HT-29 (cell line): ENCODE data around the gene APOOL. TPM values are rescaled to one million over a fixed set of nuclear protein-coding genes. Genes with fewer than 3 reads are reported as not detected.
A peak's percentile ranks its signal among the peaks of the same experiment; 100 is the strongest.
"Not testable (repeated sequence)": the region's sequence is repeated elsewhere in the genome, so short reads cannot be mapped to it uniquely, and the experiment has no call there.

Experiments used
- DNase-seq: peaks from one replicate; pipeline ENCODE4 v3.0.0-alpha.2; 2015; ENCODE audit warnings: low spot score
- total RNA-seq: library from RNA; depleted of rRNA; stranded (reverse); fragments of >200 nt; shearing (Covaris generic); gene quantifications from 2 replicates; pipeline ENCODE4 v1.2.3, GENCODE V29; 2014; rRNA removed

The APOOL gene, protein sequence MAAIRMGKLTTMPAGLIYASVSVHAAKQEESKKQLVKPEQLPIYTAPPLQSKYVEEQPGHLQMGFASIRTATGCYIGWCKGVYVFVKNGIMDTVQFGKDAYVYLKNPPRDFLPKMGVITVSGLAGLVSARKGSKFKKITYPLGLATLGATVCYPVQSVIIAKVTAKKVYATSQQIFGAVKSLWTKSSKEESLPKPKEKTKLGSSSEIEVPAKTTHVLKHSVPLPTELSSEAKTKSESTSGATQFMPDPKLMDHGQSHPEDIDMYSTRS
- total RNA-seq, result 3.1 and 4.2 TPM in 2 replicates

DNA sequence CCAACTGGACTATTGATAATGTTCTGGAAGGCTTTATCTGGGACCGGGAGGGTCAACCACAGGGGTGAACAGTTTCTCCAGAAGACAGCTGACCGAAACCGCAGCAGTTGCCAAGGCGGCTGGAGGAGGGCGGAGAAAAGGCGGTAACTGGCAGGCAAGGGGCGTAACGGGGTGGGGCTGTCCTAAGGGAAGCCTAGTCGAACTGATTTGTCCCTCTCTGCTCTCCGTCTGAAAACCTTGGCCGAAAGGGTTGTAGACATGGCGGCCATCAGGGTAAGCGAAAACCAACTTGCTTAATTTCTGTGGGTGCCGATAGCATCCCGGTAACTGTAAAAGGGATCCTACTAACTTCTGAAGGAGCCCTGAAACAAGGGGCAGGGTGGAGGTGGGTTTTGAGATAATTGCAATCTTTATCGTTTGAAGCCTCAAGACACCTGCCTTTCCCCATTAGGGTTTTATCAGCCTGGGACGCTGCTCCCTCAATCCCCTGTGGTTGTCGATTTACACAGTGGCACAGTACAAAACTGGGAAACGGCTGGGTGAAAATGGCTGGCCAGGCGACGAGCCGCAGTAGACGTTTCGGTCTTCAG lies at the start of gene APOOL:
Gene APOOL, plus strand, starts transcription at position 223 of the 590 bp plus-strand sequence. Its CDS starts 36 bp downstream, at position 259.
- DNase-seq, result peak; percentile 87

DNA sequence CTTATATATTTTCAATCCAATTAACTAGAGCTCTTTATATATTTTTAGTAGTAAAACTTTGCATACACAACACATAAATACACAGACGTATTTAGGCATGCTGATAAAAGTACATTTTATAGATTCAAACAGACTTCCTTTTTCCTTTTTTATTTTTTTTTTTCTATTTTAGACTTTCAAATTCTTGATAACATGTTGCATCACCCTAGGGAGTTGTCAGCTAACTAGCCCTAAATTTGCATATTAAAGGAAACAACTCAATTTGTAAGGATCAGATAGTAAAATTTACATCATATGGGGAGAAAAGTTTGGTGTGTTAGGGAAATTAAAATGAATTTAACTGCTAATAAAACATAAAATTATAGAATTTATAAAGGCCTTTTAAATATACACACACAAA lies 47.4 kb upstream of the APOOL start:
- no peak for DNase-seq

DNA sequence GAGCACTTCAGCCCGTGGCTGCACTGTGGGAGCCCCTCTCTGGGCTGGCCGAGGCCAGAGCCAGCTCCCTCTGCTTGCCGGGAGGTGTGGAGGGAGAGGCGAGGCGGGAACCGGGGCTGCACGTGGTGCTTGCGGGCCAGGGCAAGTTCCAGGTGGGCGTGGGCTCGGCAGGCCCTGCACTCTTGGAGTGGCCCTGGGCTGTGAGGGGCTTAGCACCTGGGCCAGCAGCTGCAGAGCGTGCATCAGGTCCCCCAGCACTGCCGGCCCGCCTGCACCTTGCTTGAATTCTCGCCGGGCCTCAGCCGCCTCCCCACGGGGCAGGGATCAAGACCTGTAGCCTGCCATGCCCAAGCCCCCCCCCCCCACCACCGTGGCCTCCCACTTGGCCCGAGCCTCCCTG lies 28.9 kb upstream of the APOOL start:
- no peak for DNase-seq

DNA sequence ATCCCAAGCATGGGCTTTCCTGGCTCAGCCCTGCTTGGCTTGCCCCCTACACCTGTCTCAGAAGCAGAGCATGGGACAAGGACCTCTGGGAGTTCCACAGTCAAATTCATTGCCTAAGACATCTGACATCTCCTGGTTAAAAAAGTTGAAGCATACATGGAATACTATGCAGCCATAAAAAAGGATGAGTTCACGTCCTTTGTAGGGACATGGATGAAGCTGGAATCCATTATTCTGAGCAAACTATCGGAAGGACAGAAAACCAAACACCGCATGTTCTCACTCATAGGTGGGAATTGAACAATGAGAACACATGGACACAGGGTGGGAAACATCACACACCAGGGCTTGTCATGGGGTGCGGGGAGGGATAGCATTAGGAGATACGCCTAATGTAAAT lies 11.9 kb upstream of the APOOL start:
- DNase-seq, result not testable (repeated sequence)

DNA sequence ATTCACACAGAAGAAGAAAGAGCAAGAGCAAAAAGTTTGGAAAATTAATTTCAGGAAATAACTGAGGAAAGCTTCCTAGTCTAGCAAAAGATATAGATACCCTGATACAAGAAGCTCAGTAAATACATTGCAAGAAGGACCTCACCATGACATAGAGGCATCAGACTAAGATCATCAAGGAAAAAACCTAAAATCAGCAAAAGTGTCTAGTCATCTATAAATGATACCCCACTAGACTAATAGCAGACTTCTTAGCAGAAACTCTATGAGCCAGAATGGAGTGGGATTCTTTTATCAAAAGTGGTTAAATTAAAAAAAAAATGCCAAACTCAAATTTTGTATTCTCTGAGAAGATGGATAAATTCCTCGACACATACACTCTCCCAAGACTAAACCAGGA lies 10.5 kb upstream of the APOOL start:
- no peak for DNase-seq

DNA sequence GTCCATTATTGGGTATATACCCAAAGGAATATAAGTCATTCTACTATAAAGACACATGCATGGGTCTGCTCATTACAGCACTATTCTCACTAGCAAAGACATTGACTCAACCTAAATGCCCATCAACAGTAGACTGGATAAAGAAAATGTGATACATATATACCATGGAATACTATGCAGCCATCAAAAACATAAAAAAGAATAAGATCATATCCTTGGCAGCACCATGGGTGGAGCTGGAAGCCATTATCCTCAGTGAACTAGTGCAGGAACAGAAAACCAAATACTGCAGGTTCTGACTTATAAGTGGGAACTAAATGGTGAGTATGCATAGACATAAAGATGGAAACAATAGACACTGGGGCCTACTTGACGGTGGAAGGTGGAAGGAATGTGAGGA lies 2.3 kb upstream of the APOOL start:
- no peak for DNase-seq

DNA sequence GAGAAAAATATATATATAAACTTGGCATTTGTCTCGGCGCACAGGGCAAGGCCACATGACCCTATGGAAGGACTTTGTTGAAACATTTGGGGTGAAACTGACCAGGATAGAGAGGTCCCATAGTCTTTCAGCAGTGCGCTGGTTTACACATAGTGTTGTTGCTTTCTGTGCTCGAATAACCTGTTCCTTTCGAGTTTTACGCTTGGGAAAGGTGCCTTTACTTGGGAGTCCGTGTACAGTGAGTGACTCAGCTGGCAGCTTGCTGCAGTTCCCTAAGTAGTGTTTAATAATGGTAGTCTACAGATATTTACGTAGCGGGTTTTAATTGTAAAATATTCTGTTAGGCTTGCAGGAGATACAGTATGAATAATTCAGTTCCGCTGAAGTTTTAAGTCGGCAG lies 578 bp downstream of the APOOL start:
- DNase-seq, result peak; percentile 57

DNA sequence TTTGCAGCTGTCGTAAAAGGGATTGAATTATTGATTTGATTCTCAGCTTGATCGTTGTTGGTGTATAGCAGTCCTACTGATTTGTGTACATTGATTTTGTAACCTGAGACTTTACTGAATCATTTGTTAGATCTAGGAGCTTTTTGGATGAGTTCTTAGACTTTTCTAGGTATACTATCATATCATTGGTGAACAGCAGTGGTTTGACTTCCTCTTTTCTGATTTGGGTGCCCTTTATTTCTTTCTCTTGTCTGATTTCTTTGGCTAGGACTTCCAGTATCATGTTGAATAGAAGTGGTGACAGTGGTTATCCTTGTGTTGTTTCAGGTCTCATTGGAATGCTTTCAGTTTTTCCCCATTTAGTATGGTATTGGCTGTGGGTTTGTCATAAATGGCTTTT lies 8.4 kb downstream of the APOOL start:
- DNase-seq, result no peak

DNA sequence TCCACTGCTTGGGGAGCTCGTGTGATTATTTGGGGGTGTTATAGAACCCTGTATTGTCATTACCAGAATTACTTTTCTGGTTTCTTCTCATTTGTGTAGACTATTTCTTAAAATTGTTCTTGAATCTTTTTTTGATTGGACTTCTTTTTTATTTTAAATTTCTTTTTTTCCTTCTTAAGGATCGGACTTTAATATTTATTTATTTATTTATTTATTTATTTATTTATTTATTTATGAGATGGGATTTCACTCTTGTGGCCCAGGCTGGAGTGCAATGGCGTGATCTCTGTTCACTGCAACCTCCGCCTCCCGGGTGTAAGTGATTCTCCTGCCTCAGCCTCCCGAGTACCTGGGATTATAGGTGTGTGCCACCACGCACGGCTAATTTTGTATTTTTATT lies 11.7 kb downstream of the APOOL start:
- not testable (repeated sequence) for DNase-seq

DNA sequence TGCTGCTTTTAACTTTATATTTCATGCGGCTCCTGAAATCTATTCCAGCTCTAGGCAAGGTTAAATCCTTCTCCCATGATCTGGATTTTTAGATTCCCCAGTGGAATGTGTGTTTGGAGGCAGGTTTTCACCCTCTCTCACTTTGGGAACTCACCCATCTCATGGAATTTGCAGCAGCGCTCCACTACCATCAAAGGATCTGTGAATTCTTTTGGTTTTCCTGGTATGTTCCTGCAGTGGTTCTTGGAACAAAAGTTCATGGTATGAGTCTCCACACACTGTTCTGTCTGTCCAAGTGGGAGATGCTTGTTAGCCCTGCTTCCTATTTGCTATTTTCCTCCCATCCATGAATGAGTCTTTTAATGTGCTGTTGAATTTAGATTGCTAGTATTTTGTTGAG lies 14.0 kb downstream of the APOOL start:
- no peak for DNase-seq

DNA sequence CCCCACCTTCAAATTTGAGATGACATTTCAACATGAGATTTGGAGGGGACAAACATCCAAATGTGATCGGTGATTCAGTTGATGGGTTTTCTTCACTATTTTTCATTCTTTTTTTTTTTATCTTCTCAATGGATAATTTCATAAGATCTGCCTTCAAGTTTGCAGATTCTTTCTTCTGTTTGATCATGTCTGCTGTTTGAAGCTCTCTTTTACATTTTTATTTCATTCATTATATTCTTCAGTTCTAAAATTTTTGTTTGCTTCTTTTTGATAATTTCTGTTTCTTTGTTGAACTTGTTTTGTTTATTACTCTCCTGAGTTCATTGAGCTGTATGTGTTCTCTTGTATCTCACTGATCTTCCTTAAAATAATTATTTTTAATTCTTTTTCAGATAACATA lies 14.8 kb downstream of the APOOL start:
- DNase-seq, result no peak

DNA sequence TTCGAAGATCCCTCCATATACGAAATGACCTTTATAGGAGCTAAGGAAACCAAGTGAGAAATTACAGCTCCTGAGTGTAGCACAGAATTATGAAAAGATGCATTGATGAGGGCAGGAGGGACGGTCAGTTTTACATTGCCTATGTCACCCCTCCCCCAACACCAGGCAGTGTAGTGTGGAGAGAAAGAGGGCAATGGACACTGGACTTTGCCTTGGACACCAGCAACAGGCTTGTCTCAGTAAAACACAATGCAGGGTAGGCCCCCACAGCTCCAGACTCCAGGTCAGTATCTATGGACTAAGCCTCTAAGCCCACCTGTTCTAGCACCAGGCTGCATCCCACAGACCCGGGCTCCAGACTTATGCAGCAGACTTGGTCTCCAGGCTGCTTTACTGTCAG lies 16.5 kb downstream of the APOOL start:
- no peak for DNase-seq

DNA sequence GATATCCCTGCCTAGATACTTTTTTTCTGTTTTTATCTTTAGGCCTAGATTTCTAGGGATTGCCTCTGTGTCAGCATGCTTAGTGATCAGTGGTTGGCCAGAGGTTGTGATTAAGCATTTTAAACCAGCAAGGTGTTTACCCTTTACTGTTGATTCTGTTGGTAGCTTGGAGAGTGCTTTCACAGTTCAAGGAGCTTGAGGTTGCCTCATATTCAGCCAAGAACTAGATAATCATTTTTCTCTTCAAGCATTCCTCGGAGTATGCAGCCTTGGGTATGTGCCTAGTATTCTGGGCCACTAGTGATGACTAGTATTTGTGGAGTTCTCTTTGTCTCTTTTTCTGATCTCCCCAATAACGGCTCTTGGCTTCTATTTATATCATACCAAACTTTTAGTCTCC lies 20.4 kb downstream of the APOOL start:
- DNase-seq, result no peak

DNA sequence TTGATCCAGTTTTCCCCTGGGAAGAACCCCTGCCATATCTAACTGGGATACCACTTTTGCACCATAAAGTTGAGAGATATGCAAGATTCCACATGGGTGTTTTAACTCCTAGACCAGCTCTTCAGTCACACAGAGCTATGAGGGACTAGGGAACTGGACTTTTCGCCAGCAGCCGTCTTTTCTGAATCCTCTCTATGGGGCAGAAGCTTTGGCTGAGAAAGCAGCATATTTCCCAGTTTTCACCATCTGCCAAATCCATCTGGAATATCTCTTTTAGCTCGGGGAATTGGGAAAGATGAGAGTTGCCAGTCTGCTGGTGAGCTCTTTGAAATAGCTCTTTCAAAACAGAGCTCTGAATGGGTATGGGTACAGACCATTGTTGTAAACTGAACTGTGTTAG lies 20.9 kb downstream of the APOOL start:
- DNase-seq, result no peak

DNA sequence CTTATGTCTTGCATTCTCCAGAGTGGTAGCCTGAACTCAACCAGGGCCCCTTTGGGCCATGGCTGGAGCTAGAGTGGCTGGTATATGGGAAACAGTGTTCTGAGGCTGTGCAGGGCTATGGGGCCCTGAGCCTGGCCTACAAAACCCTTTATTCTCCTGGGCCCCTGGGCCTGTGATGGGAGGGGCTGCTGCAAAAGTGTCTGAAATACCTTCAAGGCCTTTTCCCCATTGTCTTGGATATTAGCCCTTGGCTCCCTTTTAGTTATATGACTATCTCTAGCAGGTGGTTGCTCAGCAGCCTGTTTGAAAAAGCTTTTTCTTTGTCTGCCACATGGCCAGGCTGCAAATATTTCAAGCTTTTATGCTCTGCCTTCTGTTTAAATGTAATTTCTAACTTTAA lies 22.5 kb downstream of the APOOL start:
- no peak for DNase-seq

DNA sequence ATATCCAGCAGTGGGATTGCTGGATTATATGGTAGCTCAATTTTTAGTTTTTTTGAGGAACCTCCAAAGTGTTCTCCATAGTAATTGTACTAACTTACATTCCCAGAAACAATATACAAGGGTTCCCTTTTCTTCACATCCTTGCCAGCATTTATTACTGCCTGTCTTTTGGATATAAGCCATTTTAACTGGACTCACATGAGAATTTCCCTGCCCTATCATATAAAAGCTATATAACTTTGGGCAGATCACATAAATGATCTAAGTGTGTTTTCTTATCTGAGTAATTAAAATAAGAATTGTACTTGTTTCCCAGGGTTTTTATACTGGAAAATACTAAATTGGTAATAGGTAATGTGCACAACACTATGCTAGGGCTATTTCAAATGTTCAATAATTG lies 25.4 kb downstream of the APOOL start:
- no peak for DNase-seq

DNA sequence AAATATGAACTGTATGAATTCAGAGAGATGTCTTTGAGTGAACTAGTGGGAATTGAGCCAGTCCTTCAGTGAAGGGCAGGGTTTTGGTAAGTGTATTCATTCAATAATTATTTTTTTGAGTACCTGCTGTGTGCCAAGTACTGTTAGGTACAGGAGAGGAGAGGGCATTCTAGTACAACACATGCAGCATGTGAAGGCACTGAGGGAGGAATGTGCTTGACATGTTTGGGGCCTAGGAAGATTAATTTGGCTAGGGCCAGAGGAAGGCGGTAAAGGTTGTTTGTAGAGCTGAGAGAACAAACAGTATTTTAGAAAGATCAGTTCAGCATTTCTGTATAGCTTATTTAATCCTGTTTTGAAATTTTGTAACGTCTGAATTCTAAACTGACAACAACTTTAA lies 27.8 kb downstream of the APOOL start:
- no peak for DNase-seq

DNA sequence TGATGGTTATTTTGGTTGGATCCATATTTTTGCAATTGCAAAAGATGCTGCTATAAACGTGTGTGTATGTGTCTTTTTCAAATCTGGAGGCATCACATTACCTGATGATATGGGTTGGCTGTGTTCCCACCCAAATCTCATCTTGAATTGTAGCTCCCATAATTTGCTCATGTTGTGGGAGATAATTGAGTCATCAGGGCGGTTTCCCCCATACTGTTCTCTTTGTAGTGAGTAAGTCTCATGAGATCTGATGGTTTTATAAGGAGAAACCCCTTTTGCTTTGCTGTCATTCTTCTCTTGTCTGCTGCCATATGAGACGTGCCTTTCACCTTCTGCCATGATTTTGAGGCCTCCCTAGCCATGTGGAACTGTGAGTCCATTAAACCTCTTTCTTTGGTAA lies 33.4 kb downstream of the APOOL start:
- DNase-seq, result no peak

DNA sequence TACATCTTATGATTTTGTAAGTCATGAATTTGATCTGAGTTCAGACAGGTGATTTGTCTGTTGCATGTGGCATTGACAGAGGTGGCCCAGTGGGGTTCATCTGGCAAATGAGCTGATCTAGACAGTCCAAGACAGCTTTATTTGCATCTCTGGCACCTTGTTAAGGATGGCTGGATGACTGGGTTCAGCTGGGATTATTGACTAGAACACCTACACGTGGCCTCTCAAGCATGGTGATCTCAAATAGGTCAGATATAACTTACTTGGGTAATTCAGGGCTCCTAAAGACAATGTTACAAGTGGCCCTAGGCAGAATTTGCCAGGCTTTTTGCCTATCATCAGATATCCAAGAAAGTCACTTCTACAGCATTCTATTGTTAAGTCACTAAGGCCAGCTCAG lies 48.0 kb downstream of the APOOL start:
- no peak for DNase-seq

DNA sequence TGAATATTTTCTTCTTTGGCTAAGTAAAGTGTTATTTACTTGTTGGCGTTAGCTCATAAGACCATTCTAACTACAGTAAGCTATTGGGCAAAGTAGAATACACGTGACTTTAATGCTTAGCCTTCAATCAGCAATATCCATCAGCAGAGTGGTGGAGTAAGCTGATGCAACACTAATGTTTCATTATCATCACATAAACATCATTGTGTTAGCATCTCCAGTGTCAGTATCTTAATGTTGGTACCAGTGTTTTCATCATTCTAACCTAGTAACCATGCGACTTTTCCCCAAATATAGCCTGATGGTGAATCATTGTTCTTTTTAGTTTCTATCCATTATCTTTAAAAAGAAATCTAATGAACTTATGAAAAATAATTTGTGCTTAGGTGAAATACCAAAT lies 48.5 kb downstream of the APOOL start:
- DNase-seq, result no peak

DNA sequence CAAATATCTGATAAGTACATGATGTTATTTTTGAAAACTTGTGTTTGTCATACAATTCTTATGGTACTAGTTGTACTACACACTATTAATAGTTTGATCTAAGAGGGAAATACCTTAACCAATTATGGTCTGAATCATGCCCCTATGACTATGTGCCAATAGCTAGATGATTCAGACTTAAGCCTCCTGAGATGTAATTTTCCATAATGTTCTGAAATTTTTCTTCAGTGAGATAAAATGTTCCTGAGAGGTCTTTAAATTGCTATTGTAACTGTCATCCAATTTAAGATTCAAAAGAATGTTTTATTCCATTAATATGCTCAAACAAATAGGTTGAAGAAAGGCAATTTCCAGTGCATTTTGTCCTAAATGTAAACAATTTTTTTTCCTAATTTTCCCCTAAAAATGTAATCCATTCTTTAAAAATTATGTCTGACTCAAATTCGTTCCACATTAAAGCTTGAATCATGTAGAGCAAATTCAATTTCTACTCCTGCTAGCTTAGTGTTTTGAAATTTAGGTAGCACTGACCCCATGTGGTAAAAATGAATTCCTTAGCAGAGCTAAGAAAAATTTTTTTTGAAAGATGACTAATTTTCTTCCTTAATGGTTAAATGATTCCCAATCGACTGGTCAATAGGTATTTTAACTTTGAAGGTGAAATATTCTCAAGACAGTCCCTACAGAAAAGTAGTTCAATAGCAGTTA lies 49.1 kb downstream of the APOOL start:
- DNase-seq, result peak; percentile 43

DNA sequence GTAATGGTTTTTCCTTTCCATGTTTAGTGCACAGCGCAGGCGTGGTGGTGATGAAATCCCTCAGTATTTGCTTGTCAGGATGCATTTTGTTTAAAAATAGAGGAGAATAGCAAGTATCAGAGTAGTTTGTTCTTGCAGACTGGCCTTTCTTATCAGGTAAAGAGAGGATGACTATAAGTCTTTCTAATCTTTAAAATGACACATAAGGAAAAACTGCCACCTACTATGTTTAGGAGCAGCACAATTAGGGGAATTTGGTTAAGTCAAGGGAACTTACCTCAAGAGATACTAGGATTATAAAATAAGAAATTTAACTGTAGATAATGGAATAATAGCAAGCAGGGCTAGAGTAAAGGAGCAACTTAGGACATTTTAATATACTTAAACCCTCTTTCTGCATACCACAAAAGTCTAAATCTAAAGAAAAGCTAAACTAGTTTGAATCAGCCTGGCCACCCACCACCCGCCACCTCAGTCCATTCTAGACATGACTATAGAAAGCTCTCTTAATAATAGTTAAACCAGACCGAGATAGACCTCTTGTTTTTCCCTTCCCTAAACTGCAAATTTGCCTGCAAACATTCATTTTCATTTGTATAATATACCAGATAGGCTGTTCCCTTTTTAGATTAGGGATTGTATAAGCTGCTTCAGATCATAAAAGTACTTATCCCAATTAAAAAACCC lies 62.0 kb downstream of the APOOL start:
- DNase-seq, result no peak
